Ovary (tissue), 3 donors: ENCODE data around the gene SPAG4.

Experiments
- POLR2A ChIP-seq: fragments of 450-650 bp; IDR thresholded peaks from one replicate; pipeline ENCODE4 v1.6.1; 2017; ENCODE audit warnings: antibody characterized with exemption, mild to moderate bottlenecking, moderate library complexity
- TF ChIP-seq, protein P1 (sequence below), 3 donors: fragments of 450-650 bp in 2 of 3; fragments of 200-600 bp in 1 of 3; IDR thresholded peaks; one replicate each; pipeline versions ENCODE4 v1.5.1 to v1.8.0; 2016 to 2022; ENCODE audit warnings: antibody characterized with exemption in 3 of 3, mild to moderate bottlenecking in 1 of 3
- donor health status: DM: no; HTN: no; CAD: no.

DNA sequence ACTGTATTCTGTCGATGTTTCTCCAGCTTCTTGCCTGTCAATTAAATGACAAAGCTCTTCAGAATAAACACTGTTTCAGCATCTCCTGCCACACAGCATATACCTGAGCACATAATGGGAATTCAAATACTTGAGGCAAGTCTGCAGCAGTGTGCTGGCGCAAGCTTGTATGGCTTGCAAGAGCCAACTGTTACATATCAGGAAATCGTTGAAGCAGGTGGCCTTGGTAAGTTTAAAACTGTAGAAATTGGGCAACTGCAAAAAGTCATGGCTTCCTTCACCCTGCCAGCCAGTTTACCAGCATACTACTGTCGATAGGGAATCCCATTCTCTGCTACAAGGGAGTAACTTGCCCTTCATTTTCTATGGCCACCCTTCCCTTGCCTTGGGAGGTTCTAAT, 26.1 kb downstream of the SPAG4 start:
- TF ChIP-seq, protein P1, sequence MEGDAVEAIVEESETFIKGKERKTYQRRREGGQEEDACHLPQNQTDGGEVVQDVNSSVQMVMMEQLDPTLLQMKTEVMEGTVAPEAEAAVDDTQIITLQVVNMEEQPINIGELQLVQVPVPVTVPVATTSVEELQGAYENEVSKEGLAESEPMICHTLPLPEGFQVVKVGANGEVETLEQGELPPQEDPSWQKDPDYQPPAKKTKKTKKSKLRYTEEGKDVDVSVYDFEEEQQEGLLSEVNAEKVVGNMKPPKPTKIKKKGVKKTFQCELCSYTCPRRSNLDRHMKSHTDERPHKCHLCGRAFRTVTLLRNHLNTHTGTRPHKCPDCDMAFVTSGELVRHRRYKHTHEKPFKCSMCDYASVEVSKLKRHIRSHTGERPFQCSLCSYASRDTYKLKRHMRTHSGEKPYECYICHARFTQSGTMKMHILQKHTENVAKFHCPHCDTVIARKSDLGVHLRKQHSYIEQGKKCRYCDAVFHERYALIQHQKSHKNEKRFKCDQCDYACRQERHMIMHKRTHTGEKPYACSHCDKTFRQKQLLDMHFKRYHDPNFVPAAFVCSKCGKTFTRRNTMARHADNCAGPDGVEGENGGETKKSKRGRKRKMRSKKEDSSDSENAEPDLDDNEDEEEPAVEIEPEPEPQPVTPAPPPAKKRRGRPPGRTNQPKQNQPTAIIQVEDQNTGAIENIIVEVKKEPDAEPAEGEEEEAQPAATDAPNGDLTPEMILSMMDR (IDR thresholded peaks at IDR 0.05): no peak
- no peak for TF ChIP-seq POLR2A
